Ovary (tissue), 9 donors: ENCODE measurements around the gene LCLAT1. TPM values are rescaled to one million over a fixed set of nuclear protein-coding genes. Genes with fewer than 3 reads are reported as not detected.

ENCODE experiments used
- DNase-seq, 5 donors: peaks; one replicate each; pipeline ENCODE4 v3.0.0-alpha.2; 2019 to 2020
- H3K27ac ChIP-seq, 2 donors: fragments of 200-600 bp; one replicate each; pipeline versions ENCODE4 v1.5.1 to v1.8.0; 2019 to 2022
- H3K27me3 ChIP-seq: fragments of 200-600 bp; one replicate; pipeline ENCODE4 v1.8.0; 2022
- H3K36me3 ChIP-seq: fragments of 200-600 bp; sonication (generic); one replicate; pipeline ENCODE4 v1.5.1; 2019
- H3K4me1 ChIP-seq: one replicate; pipeline ENCODE4 v1.8.1; 2013; ENCODE audit warnings: mild to moderate bottlenecking, moderate library complexity; ENCODE audit not compliant: insufficient read depth
- H3K4me3 ChIP-seq: fragments of 200-600 bp; sonication (generic); one replicate; pipeline ENCODE4 v1.5.1; 2017
- H3K9me3 ChIP-seq, 2 donors: fragments of 200-600 bp in 1 of 2; sonication (generic) in 1 of 2; one replicate each; pipeline versions ENCODE4 v1.5.1 to v1.8.1; 2013 to 2019; ENCODE audit warnings: mild to moderate bottlenecking in 1 of 2, moderate library complexity in 1 of 2
- CTCF ChIP-seq, 3 donors: fragments of 450-650 bp in 2 of 3; fragments of 200-600 bp in 1 of 3; IDR thresholded peaks; one replicate each; pipeline versions ENCODE4 v1.5.1 to v1.8.0; 2016 to 2022; ENCODE audit warnings: antibody characterized with exemption in 3 of 3, mild to moderate bottlenecking in 1 of 3
- EP300 ChIP-seq: sonication (generic); formaldehyde crosslinking; IDR thresholded peaks from one replicate; pipeline ENCODE4 v1.6.1; 2017; ENCODE audit warnings: antibody characterized with exemption
- POLR2A ChIP-seq: fragments of 450-650 bp; IDR thresholded peaks from one replicate; pipeline ENCODE4 v1.6.1; 2017; ENCODE audit warnings: antibody characterized with exemption, mild to moderate bottlenecking, moderate library complexity
- WGBS, 3 donors: extraction: QIAGEN DNeasy Blood & Tissue Kit in 1 of 3; methylation state at CpG; one replicate each; pipeline versions ENCODE4 v1.1.5 to v1.1.7; 2013 to 2017; 5-methylcytosine and 5-hydroxymethylcytosine counted together
- intact Hi-C, 4 donors: fragments of 100-400 bp; cut with DNase I; formaldehyde crosslinking; loops; one replicate each; pipeline versions ENCODE4 v1.11.0 to v1.15.1; 2022 to 2023
- polyA plus RNA-seq, 2 donors: library from polyadenylated mRNA; stranded (reverse); fragments of 200-250 nt in 1 of 2; fragments of 350-450 nt in 1 of 2; fragmentation: Illumina TruSeq in 1 of 2; extraction: RNeasy Lipid Tissue Mini Kit (QIAGEN cat#74804) in 1 of 2; gene quantifications; one replicate each; pipeline ENCODE4 v1.2.3, GENCODE V29; 2013 to 2014
- total RNA-seq, 7 donors: library from RNA; depleted of rRNA in 2 of 7; stranded (reverse); fragments of >200 nt in 2 of 7; fragmentation: NEBNext Ultra II Directional in 3 of 7; extraction: Animal tissue kit (Norgen Biotek cat#: 25700) in 3 of 7; gene quantifications; one replicate each; pipeline versions ENCODE4 v1.1.0 to v1.2.4, GENCODE V29; 2016 to 2023
- donor health status: DM: no; HTN: no; CAD: no; lungs with moderate emphysema.
- donor health status: DM: no; HTN: no; CAD: no.
- donor health status: Bipolar disorder and iron deficiency.
- donor health status: DM: yes; HTN: yes; CAD: no.
- donor health status: DM: no; HTN: no; CAD: no.
- donor health status: DM: yes; HTN: yes; CAD: no.

LCLAT1 gene
- total and polyA plus RNA-seq, 9 donors = 3.2 to 26.5 (median 22.6) TPM

- intact Hi-C loops = loop anchor here in 1 of 4 donors (5.0 kb wide), 1 partner anchor 175 kb away; the partner anchor contains the start of gene LBH
- Histone ChIP-seq H3K4me3 (no peak overlapping the region), H3K27ac (no peak overlapping the region), H3K4me1 (peaks cover 30% of the 10 kb centered on the region), H3K36me3 (no peaks in the 10 kb centered on the region), H3K27me3 (no peaks in the 10 kb centered on the region), H3K9me3 (no peaks in the 10 kb centered on the region)
- TF ChIP-seq CTCF (IDR thresholded peaks at IDR 0.05) (no peak), POLR2A (no peak), EP300 (no peak)
- no peak for DNase-seq
- WGBS, 3 donors = 93 to 98% (median 97%) methylated on average over 2 of the region's 2 CpGs
Measured at GRCh38 chr2:30406853-30407252, 40.2 kb upstream of the LCLAT1 start.

- no peak for DNase-seq
- H3K9me3 ChIP-seq = no peaks in the 10 kb centered on the region
- intact Hi-C loops = loop anchor here in 1 of 4 donors (5.0 kb wide), 1 partner anchor 177 kb away; the partner anchor contains the start of gene LBH
- H3K4me3 ChIP-seq = no peak overlapping the region
- H3K27ac ChIP-seq = peak overlapping the region; percentile 24 to 53
- H3K4me1 ChIP-seq = peaks cover 38% of the 10 kb centered on the region
- H3K27me3 ChIP-seq = no peaks in the 10 kb centered on the region
- no peaks in the 10 kb centered on the region for H3K36me3 ChIP-seq
- no peak for TF ChIP-seq CTCF (IDR thresholded peaks at IDR 0.05)
- TF ChIP-seq POLR2A = no peak
- no peak for TF ChIP-seq EP300
Measured at GRCh38 chr2:30408961-30409387, 38.1 kb upstream of the LCLAT1 start.

GRCh38 chr2:30410217-30410616 lies 36.8 kb upstream of the LCLAT1 start:
- no peak for DNase-seq
- no peak overlapping the region for H3K4me3 ChIP-seq
- H3K27ac ChIP-seq = peak overlapping the region in 1 of 2 donors; percentile 69
- H3K9me3 ChIP-seq = no peaks in the 10 kb centered on the region
- TF ChIP-seq EP300 (no peak), POLR2A (no peak), CTCF (IDR thresholded peaks at IDR 0.05) (no peak)
- intact Hi-C loops = loop anchor here in 1 of 4 donors (5.0 kb wide), 1 partner anchor 178 kb away; the partner anchor contains the start of gene LBH
- no peaks in the 10 kb centered on the region for H3K36me3 ChIP-seq
- WGBS, 3 donors = 74 to 84% (median 82%) methylated on average over 2 of the region's 2 CpGs
- H3K27me3 ChIP-seq = no peaks in the 10 kb centered on the region
- H3K4me1 ChIP-seq = peaks cover 33% of the 10 kb centered on the region

- no peaks in the 10 kb centered on the region for H3K27me3 ChIP-seq
- intact Hi-C loops = loop anchor here in 1 of 4 donors (5.0 kb wide), 1 partner anchor 180 kb away; the partner anchor contains the start of gene LBH
- no peaks in the 10 kb centered on the region for H3K9me3 ChIP-seq
- 6 to 9% (median 7%) methylated on average over 8 of the region's 8 CpGs for WGBS, 3 donors
- H3K27ac ChIP-seq = peak overlapping the region; percentile 76 to 79
- TF ChIP-seq POLR2A (no peak), CTCF (IDR thresholded peaks at IDR 0.05) (no peak), EP300 (no peak)
- peaks cover 32% of the 10 kb centered on the region for H3K4me1 ChIP-seq
- peak; percentile 64 to 86 (median 82) for DNase-seq
- no peak overlapping the region for H3K4me3 ChIP-seq
- no peaks in the 10 kb centered on the region for H3K36me3 ChIP-seq
Measured at GRCh38 chr2:30412047-30412683, 34.9 kb upstream of the LCLAT1 start.
